ENCODE data around the gene GPR84. TPM values are rescaled to one million over a fixed set of nuclear protein-coding genes. Genes with fewer than 3 reads are reported as not detected.
"Not testable (repeated sequence)": the region's sequence is repeated elsewhere in the genome, so short reads cannot be mapped to it uniquely, and the experiment has no call there.

The GPR84 gene
- total RNA-seq, 1 experiment from 2014 or later = not detected

DNA sequence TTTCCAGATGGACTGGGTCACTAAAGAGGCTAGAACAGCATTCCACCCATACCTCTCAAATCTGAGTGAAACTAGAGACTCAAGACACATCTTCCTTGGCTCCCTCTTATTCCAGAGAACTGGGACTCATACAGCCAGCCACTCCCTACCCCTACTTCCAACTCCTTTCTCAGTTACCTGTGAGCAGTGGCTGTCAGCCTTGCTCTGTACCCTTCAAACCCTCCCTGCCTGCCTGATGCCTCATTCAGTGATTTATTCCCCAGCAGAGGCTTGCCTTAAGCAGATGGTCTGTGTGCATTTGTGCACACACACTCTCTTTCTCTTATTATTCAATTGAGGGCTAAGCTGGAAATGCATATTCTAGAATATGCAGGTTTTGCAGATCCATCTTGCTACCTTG, 14.6 kb downstream of the GPR84 start:
- DNase-seq (ENCODE audit: low read depth, low spot score) = no peak
- in situ Hi-C loops (cut with HindIII; ENCODE audit: low pct_unique_long_range_greater_than_20kb, low sequenced_read_pairs) = no loop called here

DNA sequence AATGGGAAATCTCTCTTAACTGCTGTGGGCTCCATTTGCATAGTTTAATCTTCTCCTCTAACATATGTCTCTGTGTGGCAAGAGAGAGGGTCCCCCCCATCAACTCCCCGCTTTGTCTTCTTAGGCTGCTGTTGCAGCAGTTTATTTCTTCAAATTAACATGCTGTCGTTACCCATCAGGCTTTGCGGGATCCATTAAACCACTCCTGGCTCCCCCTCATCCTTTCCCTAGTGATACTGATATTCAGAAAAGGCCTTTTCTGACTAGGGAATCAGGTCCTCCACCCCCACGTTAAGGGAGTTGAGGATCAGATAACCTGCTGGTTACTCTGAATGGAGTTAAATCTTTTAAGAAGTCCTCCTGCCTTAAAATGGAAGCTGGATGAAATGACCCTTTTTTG, 15.2 kb downstream of the GPR84 start:
- in situ Hi-C loops (cut with HindIII; ENCODE audit: low pct_unique_long_range_greater_than_20kb, low sequenced_read_pairs) = no loop called here

DNA sequence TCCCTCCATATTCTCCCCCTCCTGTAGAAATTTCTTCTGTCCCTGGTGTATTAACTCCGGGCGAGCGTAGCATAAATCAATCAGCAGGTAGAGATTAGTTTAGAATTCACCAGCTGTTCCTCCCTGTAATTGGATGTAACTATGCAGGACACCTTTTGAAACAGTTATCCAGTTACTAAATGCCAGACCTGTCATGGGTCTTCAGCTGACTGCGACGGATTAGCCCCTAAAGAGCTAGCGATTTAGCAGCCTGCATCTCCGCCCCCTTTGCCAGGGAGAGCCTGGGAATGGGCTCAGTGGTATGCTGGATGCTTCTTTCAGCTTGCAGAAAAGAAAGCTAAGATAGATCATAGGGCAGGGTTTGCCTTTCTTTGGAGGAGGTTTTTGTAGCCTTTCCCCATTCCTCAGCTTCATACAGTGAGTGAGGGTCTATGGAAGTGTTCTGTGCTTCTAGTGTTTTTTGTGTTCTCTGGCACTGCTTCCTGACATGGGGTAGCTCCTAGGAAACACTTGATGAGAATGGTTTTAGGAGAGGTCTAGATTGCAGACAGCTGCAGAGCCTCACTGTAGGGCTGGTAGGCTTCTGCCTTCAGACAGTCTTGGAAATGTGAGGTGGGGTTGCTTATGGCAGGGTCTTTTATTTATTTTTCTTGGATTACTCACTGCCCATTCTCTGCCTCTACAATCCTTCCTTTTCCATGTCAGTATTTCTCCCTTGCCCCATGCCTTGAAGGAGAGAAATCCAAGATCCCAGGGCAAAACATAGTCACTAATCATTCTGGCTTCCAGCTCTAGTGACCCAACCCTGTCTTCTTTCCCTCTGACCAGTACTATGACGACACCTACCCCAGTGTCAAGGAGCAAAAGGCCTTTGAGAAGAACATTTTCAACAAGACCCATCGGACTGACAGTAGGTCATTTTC, 22.6 kb downstream of the GPR84 start:
- no peak for DNase-seq (ENCODE audit: low read depth, low spot score)
- in situ Hi-C loops (cut with HindIII; ENCODE audit: low pct_unique_long_range_greater_than_20kb, low sequenced_read_pairs) = no loop called here

More for the DNA sequence above, 15.2 kb downstream of the GPR84 start:
- no peak for DNase-seq (ENCODE audit: low read depth, low spot score)

DNA sequence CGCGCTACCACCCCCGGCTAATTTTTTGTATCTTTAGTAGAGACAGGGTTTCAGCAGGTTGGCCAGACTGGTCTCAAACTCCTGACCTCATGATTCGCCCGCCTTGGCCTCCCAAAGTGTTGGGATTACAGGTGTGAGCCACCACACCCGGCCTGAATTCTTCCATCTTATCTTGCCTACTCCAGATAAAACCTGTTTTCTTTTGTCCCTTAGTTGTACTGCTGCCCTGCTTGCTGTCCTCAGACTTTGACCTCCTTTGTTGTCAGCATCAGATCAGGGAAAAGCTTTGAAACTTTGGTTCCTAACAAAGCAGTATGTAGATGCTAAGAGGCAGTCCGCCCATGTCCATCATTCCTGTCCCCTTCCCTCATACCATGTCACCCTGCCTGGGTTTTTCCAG, 23.4 kb downstream of the GPR84 start:
- in situ Hi-C loops (cut with HindIII; ENCODE audit: low pct_unique_long_range_greater_than_20kb, low sequenced_read_pairs) = no loop called here
- no peak for DNase-seq (ENCODE audit: low read depth, low spot score)

DNA sequence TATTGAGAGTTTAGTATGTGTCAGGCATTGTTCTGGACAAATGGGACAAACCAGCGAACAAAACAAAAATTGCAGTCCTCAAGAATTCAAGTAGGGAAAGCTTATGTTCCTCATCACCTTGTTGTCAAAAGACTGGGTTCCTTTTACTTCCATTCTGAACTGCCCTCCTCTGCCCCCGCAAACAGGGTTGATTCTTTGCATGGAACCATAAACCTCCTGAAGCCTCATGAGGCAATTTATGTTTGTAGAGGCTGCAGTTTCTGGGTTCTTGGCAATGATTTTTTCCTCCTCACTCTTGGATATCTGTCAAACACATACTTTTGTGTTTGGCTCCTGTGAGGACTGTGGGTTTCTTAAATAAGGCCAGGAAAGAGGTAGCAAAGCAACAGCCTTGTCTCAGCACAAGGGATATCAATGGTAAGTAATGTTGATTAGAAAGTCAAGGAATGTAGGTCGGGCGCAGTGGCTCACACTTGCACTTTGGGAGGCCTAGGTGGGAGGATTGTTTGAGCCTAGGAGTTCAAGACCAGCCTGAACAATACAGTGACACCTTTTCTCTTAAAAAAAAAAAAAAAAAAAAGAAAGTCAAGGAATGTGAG, 25.5 kb downstream of the GPR84 start:
- DNase-seq (ENCODE audit: low read depth, low spot score) = no peak
- in situ Hi-C loops (cut with HindIII; ENCODE audit: low pct_unique_long_range_greater_than_20kb, low sequenced_read_pairs) = no loop called here

DNA sequence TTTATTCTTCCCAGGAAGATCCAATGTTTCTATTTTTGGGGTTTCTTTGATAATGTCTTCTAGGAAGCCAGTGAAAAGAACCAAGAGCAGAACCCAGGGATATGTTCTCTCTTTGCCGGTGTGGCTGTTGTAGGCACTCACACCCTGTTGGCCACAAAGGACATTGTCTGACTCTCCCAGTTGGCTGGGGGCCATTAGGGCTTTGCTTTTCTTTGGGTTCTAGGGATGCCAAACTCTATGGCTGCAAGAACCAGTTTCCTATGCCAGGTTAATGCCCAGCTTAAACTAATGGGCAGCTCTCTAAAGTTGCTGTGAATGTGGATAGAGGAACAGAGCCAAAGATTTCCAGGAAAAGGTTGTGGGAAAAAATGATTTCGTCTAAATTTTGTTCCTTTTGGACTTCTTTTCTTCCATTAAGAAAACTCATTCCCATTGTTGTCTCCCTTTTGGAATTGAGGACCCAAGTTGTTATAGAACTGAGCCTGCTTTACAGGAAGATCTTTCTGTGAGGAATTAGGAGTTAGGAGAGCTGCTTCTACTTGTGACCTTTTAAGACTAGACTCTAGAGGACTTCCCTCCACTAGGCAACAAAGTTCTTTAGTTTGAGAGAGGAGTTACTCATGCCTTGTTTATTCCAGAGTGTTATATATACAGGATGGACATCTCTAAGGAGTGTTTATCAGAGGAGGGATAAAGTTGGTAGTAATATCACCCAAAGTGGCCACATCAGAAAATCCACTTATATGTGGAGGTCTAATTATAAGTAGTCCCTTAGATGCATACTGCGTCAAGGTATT, 26.2 kb downstream of the GPR84 start:
- in situ Hi-C loops (cut with HindIII; ENCODE audit: low pct_unique_long_range_greater_than_20kb, low sequenced_read_pairs) = no loop called here
- no peak for DNase-seq (ENCODE audit: low read depth, low spot score)

DNA sequence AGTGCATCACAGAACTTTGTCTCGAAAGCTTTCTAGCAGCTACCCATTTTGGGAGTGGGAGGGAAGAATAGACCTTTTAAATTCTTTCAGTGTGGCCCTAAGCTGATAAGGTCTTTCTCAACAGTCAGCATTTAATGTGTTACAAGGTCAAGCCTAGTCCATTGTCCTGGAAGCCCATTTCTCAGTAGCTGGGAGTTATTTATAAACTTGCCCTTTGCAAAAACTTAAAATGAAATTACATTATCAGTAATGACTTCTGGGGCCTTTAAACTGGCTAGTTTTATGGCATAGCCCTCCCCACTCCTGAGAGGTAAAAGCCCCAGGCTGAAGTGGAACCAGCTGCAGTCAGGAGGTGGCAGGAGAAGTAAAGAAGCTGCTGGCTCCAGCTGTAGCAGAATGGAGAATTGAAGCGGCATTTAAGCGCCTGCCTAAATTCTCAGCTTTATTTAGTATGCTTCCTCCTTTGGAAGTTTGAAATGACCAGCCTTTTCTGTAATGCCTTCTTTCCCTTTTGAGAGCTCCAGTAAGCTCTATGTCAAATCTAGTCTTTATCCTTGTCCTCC, 26.9 kb downstream of the GPR84 start:
- in situ Hi-C loops (cut with HindIII; ENCODE audit: low pct_unique_long_range_greater_than_20kb, low sequenced_read_pairs) = no loop called here
- no peak for DNase-seq (ENCODE audit: low read depth, low spot score)

DNA sequence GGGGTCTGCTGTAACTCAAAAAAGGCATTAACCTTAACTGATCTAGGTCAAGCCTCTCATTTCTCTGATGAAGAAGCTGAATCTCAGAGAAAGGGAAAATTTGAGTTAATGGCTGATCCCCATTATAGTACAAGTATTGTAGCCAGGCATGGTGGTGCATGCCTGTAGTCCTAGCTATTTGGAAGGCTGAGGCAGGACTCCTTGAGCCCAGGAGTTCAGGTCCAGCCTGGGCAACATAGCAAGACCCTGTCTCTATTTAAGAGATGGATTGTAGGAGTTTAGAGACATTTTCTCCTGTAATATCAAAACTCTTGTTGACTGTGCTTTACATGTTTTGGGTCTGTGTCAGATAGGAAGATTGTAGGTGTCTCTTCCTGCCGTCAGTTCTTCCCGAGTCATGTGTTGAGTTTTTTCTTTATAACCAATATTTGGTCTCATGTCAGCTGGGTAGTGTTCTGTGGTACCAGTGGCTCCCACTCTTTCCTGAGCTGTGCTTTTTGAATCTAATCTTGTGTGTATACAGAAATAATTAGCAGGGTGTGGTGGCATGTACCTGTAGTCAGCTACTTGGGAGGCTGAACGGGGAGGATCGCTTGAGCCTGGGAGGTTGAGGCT, 30.8 kb downstream of the GPR84 start:
- DNase-seq (ENCODE audit: low read depth, low spot score) = no peak
- in situ Hi-C loops (cut with HindIII; ENCODE audit: low pct_unique_long_range_greater_than_20kb, low sequenced_read_pairs) = no loop called here

DNA sequence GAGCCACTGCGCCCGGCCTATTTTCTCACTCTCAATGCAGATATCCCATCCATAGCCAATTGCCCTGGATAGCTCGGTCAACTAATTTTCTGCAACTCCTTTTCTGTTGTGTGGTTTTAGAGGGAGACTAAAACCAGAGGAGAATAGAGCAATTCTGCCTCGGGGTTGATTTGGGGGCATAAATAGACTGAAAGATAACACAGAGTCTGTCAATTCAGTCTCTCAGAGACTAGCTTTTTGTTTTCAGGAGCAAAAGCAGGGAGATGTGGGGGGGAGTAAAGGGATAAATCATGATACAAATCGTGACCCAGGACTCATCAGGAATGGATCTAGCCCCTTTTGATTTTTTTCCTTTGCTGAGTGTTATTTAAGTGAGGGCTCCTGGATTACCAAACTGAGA, 32.8 kb downstream of the GPR84 start:
- DNase-seq (ENCODE audit: low read depth, low spot score) = peak; percentile 73
- in situ Hi-C loops (cut with HindIII; ENCODE audit: low pct_unique_long_range_greater_than_20kb, low sequenced_read_pairs) = no loop called here

DNA sequence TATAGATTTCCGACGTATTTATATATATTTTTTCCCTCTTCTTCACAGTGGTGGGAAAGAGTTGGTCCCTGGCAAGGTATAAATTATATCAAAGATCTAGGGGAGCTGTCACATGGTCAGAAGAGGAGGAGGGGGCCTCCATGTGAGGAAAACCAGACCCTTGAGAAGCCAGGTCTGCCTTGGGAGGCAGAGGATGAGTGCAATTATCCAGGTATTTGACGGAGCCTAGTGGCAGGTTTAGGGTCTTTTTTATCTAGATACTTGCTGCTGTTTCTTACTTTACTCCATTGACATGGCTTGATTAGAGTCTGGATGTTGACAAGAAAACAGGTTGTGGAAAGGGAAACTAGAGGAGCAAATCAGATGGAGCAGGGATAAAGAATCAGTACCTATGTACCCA, 33.8 kb downstream of the GPR84 start:
- DNase-seq (ENCODE audit: low read depth, low spot score) = no peak
- in situ Hi-C loops (cut with HindIII; ENCODE audit: low pct_unique_long_range_greater_than_20kb, low sequenced_read_pairs) = no loop called here

DNA sequence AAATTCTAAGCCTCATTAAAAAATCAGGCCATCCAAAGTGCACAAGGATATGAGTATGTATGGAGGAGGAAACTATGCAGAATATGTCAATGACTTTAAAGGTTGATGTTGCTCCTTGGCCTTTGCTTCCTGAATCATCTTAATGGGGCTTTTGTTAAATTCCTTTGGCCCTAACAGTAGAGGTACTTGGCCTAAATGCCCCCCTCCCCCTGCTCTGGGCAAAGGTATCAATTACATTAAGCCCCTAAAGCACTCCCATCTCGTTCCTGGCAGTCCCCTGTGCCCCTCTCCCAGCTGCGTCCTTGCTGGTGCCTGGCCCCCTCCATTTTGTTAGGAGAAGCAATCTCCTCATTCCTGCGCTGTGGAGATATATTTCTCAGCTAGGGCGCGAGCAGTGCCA, 34.5 kb downstream of the GPR84 start:
- DNase-seq (ENCODE audit: low read depth, low spot score) = peak; percentile 65

DNA sequence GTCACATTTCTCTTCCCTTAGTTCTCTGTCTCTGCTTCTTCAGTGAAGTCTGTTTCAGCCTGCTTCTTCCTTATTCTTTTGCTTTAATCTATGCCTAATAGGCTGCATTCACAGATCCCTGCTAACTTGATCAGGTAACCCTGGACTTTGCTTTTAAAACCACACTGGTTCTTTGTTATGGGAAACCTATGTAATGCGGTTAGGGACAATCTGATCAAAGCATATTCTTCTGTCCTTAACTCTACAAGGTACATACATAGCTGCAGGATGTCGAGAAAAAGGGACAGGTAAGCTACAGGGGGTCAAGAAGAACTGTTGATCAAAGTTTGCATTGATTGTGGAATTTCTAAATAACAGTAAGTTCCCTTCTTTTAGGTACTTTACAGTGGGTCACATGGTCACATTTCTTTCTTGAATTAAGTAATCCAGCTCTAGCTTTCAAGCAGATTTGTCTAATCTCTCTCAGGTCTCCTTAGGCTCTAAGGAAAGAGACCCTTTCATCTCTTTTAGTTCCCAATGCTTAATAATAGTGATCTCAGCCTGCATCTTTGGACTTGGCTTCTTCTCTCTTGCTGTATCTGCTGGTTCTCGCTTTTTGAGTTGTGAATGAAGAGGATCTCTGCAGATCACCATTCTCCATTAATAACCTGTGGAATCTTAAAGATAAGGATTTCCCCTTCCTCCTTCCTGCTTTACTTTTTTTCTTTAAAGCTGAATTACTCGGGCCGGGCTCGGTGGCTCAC, 35.5 kb downstream of the GPR84 start:
- in situ Hi-C loops (cut with HindIII; ENCODE audit: low pct_unique_long_range_greater_than_20kb, low sequenced_read_pairs) = no loop called here

More for the DNA sequence above, 34.5 kb downstream of the GPR84 start:
- in situ Hi-C loops (cut with HindIII; ENCODE audit: low pct_unique_long_range_greater_than_20kb, low sequenced_read_pairs) = no loop called here

DNA sequence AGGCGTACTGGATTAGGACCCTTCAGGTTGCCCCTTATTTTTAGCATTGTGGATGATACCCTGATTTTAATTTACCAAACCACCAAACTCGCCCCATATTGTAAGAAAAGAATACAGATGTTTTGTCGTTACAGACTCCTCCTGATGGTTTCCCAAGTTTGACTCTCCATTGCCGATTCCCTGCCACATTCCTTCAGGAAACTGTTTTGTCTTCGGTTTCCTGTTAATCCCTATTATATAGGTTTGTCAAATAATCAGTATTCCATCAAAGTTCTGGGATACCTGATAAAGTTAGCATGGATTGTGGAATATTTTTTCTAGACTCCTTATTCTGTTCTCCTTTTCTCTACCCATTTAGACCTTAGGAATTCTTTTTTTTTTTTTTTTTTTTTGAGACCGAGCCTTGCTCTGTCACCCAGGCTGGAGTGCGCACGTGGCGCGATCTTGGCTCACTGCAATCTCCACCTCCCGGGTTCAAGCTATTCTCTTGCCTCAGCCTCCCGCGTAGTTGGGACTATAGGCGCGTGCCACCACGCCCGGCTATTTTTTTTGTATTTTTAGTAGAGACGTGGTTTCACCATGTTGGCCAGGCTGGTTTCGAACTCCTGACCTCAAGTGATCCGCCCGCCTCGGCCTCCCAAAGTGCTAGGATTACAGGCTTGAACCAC, 38.7 kb downstream of the GPR84 start:
- DNase-seq (ENCODE audit: low read depth, low spot score); in situ Hi-C loops (cut with HindIII; ENCODE audit: low pct_unique_long_range_greater_than_20kb, low sequenced_read_pairs): not testable (repeated sequence)

More for the DNA sequence above, 35.5 kb downstream of the GPR84 start:
- no peak for DNase-seq (ENCODE audit: low read depth, low spot score)

DNA sequence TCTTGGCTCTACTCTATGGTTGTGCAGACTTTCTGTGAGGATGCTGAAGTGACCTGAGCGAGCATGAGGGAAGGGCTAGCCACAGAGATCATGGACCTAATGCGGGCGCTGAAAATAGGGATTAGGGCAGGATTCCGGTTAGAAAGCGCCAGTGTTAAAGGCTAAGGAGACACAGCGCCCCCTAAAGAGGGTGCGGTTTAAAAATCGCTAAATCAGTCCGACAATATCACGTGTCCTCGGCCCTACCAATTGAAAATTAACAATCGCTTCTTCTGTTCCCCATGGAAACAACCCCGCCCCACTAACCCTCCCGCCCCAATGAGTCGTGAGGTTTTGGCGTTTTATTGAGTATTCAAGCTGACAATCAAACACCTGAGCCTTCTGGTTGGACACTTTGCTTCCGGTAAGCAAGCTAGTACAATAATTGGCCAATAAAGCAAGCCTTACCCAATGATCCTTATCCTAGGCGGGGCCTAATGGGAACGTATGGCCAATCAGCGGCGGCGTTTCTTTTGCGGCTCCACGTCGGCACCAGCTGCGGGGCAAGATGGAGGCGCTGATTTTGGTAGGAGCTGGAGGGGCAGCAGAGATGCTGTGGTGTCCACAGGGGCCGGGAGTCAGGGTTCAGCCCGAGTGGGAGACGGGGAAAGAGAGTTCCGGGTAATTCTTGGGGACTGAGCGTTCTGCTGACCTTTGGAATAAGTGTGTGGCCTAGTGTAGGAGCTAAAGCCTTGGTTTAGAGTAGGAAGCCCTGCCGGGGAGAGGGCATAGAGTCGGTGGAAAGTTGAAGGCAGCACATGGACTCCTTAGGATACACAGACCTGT, 39.5 kb downstream of the GPR84 start, which contains the start of gene COPZ1:
Gene COPZ1, plus strand, starts transcription at position 515 of the 825 bp plus-strand sequence. Its CDS starts 33 bp downstream, at position 548.
- peak; percentile 100 for DNase-seq (ENCODE audit: low read depth, low spot score)
- in situ Hi-C loops (cut with HindIII; ENCODE audit: low pct_unique_long_range_greater_than_20kb, low sequenced_read_pairs) = no loop called here

DNA sequence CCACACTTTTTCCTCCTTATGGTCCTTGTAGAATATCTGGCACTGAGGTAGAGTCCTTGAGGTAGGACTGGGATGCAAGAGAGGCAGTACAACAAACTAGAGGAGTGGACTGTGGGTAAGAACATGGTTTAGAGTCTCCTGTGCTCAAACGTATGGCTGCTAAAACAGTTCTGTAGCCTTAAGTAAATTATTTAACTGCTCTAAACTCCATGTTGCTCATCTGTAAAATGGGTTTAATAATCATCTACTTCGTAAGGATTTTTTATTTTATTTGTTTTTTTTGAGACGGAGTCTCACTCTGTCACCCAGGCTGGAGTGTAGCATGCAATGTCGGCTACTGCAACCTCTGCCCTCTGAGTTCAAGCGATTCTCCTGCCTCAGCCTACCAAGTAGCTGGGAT, 42.9 kb downstream of the GPR84 start:
- in situ Hi-C loops (cut with HindIII; ENCODE audit: low pct_unique_long_range_greater_than_20kb, low sequenced_read_pairs) = no loop called here
- DNase-seq (ENCODE audit: low read depth, low spot score) = no peak

All from SK-MEL-5 (cell line).